ENCODE results near the gene SCT. TPM values are rescaled to one million over a fixed set of nuclear protein-coding genes. Genes with fewer than 3 reads are reported as not detected.

SCT gene
- total and polyA plus RNA-seq, 10 donors, result 1.1 to 3.8 (median 1.7) TPM; not detected in 3

GRCh38 chr11:660681-661444 lies 33.9 kb upstream of the SCT start:
- no peak for DNase-seq
- H3K27me3 ChIP-seq (replicated peaks in 1 of 7), result no peaks in the 10 kb centered on the region
- H3K9me3 ChIP-seq, result no peaks in the 10 kb centered on the region
- peaks cover 0 to 87% (median 15%) of the 10 kb centered on the region in 6 donors for H3K36me3 ChIP-seq
- peaks cover 4 to 56% (median 24%) of the 10 kb centered on the region in 6 donors for H3K4me1 ChIP-seq
- WGBS, 5 donors, result 67 to 88% (median 83%) methylated on average over 16 to 19 of the region's 19 CpGs
- no peak overlapping the region for H3K4me3 ChIP-seq
- intact Hi-C loops (cut with DNase I; ENCODE audit: low total_unique reads), result loop anchor here (5.0 kb wide), 1 partner anchor 61 kb away; no protein-coding TSS in a partner anchor
- TF ChIP-seq POLR2A (IDR thresholded peaks at IDR 0.05), result no peak
- TF ChIP-seq CTCF (IDR thresholded peaks at IDR 0.05 in 8 of 11, conservative IDR thresholded peaks at IDR 0.05 in 3 of 11), result no peak
- TF ChIP-seq POLR2AphosphoS5 (IDR thresholded peaks at IDR 0.05), result no peak
- peak overlapping the region in 3 of 8 donors; percentile 22 to 26 (median 26) for H3K27ac ChIP-seq

- Histone ChIP-seq H3K36me3 (peaks cover 0 to 87% (median 15%) of the 10 kb centered on the region in 6 donors), H3K27ac (no peak overlapping the region), H3K9me3 (no peaks in the 10 kb centered on the region), H3K27me3 (replicated peaks in 1 of 7) (no peaks in the 10 kb centered on the region), H3K4me1 (peaks cover 4 to 56% (median 22%) of the 10 kb centered on the region in 6 donors), H3K4me3 (no peak overlapping the region)
- intact Hi-C loops (cut with DNase I; ENCODE audit: low total_unique reads), result loop anchor here (5.0 kb wide), 1 partner anchor 62 kb away; no protein-coding TSS in a partner anchor
- DNase-seq, result no peak
- WGBS, 5 donors, result 89 to 95% (median 94%) methylated on average over 18 to 19 of the region's 19 CpGs
- no peak for TF ChIP-seq POLR2AphosphoS5 (IDR thresholded peaks at IDR 0.05)
- no peak for TF ChIP-seq CTCF (IDR thresholded peaks at IDR 0.05 in 8 of 11, conservative IDR thresholded peaks at IDR 0.05 in 3 of 11)
- TF ChIP-seq POLR2A (IDR thresholded peaks at IDR 0.05), result no peak
These were observed 33.3 kb upstream of the SCT start for GRCh38 chr11:660281-660680.

- no peak for DNase-seq
- H3K4me3 ChIP-seq, result no peak overlapping the region
- intact Hi-C loops (cut with DNase I; ENCODE audit: low total_unique reads), result loop anchor here (5.0 kb wide), 1 partner anchor 63 kb away; no protein-coding TSS in a partner anchor
- H3K27ac ChIP-seq, result no peak overlapping the region
- no peaks in the 10 kb centered on the region for H3K27me3 ChIP-seq (replicated peaks in 1 of 7)
- H3K36me3 ChIP-seq, result peaks cover 0 to 90% (median 15%) of the 10 kb centered on the region in 6 donors
- peaks cover 4 to 56% (median 22%) of the 10 kb centered on the region in 6 donors for H3K4me1 ChIP-seq
- 88 to 95% (median 92%) methylated on average over 13 to 16 of the region's 16 CpGs for WGBS, 5 donors
- no peak for TF ChIP-seq CTCF (IDR thresholded peaks at IDR 0.05 in 8 of 11, conservative IDR thresholded peaks at IDR 0.05 in 3 of 11)
- peak in 1 of 3 donors; percentile 8 for TF ChIP-seq POLR2AphosphoS5 (IDR thresholded peaks at IDR 0.05)
- no peaks in the 10 kb centered on the region for H3K9me3 ChIP-seq
These were observed 32.6 kb upstream of the SCT start for GRCh38 chr11:659532-660085.

- Histone ChIP-seq H3K4me3 (no peak overlapping the region), H3K27ac (peak overlapping the region in 4 of 8 donors; percentile 13 to 63 (median 24)), H3K36me3 (peaks cover 0 to 98% (median 22%) of the 10 kb centered on the region in 6 donors), H3K27me3 (replicated peaks in 1 of 7) (no peaks in the 10 kb centered on the region), H3K4me1 (peaks cover 4 to 51% (median 20%) of the 10 kb centered on the region in 6 donors), H3K9me3 (no peaks in the 10 kb centered on the region)
- DNase-seq, result no peak
- WGBS, 5 donors, result 84 to 88% (median 86%) methylated on average over 14 of the region's 14 CpGs
- TF ChIP-seq POLR2AphosphoS5 (IDR thresholded peaks at IDR 0.05) (no peak), POLR2A (IDR thresholded peaks at IDR 0.05) (no peak), CTCF (IDR thresholded peaks at IDR 0.05 in 8 of 11, conservative IDR thresholded peaks at IDR 0.05 in 3 of 11) (no peak)
- intact Hi-C loops (cut with DNase I; ENCODE audit: low total_unique reads), result no loop called here
These were observed 30.7 kb upstream of the SCT start for GRCh38 chr11:657691-658126.
